Progenitor cell of endocrine pancreas (in vitro differentiated cells): ENCODE results near the gene ATN1. TPM values are rescaled to one million over a fixed set of nuclear protein-coding genes. Genes with fewer than 3 reads are reported as not detected.
A peak's percentile ranks its signal among the peaks of the same experiment; 100 is the strongest.
"Not testable (repeated sequence)": the region's sequence is repeated elsewhere in the genome, so short reads cannot be mapped to it uniquely, and the experiment has no call there.

Experiments used
- DNase-seq: peaks from one replicate; pipeline ENCODE4 v3.0.0; 2021; ENCODE audit warnings: low spot score; ENCODE audit not compliant: unreplicated experiment
- H3K27ac Mint-ChIP-seq: 2 replicates; pipeline ENCODE4 v1.8.0; 2021; ENCODE audit warnings: mild to moderate bottlenecking, moderate library complexity, mixed read lengths
- H3K27me3 Mint-ChIP-seq: 2 replicates; pipeline ENCODE4 v1.8.0; 2021; ENCODE audit warnings: mixed read lengths
- H3K36me3 Mint-ChIP-seq: 2 replicates; pipeline ENCODE4 v1.8.0; 2022; ENCODE audit warnings: mixed read lengths; ENCODE audit not compliant: insufficient read depth
- H3K4me1 Mint-ChIP-seq: 2 replicates; pipeline ENCODE4 v1.8.0; 2021; ENCODE audit warnings: low read depth, mixed read lengths
- H3K4me3 Mint-ChIP-seq: 2 replicates; pipeline ENCODE4 v1.8.0; 2021; ENCODE audit warnings: low read depth, mild to moderate bottlenecking, moderate library complexity, mixed read lengths
- H3K9me3 Mint-ChIP-seq: 2 replicates; pipeline ENCODE4 v1.8.0; 2021; ENCODE audit warnings: low read depth, mixed read lengths
- total RNA-seq: library from RNA; stranded (reverse); gene quantifications from 2 replicates; pipeline ENCODE4 v1.2.1, GENCODE V29; 2021
- TF ChIP-seq, protein P1 (sequence below): fragments of 200-600 bp; sonication (generic); IDR thresholded peaks from one replicate; pipeline ENCODE4 v1.5.0; 2021; ENCODE audit warnings: antibody characterized with exemption, mild to moderate bottlenecking; ENCODE audit not compliant: unreplicated experiment

Gene ATN1
- total RNA-seq, 1 donor from 2014 or later, result 250 TPM

DNA sequence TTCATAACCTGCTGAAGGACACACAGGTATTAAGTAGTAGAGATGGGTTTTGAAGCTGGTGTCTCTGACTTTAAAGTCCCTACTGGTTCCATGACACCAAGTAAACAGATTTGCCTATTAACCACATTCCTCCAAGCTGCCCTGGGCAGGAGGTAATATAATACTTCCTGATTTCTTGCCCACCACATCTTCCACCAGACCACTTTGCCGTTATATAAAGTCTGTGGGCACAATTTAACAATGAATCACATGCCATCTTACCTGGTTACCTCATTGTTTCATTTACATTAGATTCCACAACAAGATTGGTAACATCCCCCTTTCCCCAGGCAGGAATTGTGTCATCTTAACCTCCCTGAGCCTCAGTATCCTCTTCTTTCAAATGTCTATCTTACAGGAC is 24.0 kb upstream of the ATN1 start:
- no peak for DNase-seq
- no peaks in the 10 kb centered on the region for H3K27me3 Mint-ChIP-seq
- TF ChIP-seq, protein P1, sequence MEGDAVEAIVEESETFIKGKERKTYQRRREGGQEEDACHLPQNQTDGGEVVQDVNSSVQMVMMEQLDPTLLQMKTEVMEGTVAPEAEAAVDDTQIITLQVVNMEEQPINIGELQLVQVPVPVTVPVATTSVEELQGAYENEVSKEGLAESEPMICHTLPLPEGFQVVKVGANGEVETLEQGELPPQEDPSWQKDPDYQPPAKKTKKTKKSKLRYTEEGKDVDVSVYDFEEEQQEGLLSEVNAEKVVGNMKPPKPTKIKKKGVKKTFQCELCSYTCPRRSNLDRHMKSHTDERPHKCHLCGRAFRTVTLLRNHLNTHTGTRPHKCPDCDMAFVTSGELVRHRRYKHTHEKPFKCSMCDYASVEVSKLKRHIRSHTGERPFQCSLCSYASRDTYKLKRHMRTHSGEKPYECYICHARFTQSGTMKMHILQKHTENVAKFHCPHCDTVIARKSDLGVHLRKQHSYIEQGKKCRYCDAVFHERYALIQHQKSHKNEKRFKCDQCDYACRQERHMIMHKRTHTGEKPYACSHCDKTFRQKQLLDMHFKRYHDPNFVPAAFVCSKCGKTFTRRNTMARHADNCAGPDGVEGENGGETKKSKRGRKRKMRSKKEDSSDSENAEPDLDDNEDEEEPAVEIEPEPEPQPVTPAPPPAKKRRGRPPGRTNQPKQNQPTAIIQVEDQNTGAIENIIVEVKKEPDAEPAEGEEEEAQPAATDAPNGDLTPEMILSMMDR, result no peak
- H3K4me3 Mint-ChIP-seq, result no peak overlapping the region
- H3K27ac Mint-ChIP-seq, result no peak overlapping the region
- peaks cover 9% of the 10 kb centered on the region for H3K4me1 Mint-ChIP-seq
- no peaks in the 10 kb centered on the region for H3K36me3 Mint-ChIP-seq
- H3K9me3 Mint-ChIP-seq, result no peaks in the 10 kb centered on the region

DNA sequence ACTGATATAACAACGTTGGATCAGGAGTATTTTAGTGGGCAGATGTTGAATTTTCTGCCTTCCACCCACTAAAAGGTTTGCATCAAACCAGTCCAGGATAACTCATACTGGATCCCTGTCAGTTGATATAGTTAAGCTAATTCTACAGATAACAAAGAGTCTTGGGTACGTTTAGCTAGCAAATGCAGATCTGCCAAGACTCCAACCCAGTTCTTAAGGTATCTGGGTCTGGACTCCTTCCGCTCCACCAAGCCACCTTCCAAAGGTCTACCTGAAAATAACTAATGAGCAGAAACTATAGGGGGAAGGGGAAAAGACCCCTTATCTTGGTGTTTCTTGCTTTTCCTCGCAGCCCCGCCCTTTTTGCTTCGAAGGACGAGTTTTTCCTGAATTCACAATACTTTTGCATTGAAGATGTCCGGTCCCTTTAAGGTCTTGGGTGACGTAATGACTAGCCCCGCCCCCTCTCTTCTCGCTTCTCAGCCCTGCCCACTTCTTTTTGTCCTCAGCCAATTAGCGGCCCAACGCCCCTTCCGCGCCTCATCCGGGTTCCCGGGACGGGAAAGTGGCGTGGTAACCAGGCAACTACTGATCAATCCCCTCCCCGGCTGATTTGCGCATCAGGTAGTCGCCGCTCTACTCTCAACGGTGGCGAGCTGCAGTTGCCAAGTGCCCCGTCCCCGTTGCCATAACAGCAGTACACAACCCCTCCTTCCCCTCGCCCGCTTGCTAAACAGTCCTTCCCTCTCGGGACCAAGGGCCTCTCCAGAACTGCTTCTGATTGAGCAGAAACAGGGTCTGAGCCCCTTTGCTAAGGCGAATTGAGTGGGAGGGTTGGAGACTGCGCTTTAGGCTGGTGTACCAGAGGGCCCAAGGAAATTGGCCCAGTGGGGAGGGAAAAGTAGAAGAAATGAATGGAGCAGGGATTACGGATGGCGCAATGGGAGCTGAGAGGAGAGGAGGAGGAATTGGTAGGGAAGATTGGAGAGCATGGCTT is 23.2 kb upstream of the ATN1 start, which contains the start of gene LRRC23:
Gene LRRC23, plus strand, starts transcription at position 543 of the 997 bp plus-strand sequence. CDS start 812 bp downstream, outside the sequence.
- peaks cover 9% of the 10 kb centered on the region for H3K4me1 Mint-ChIP-seq
- no peaks in the 10 kb centered on the region for H3K27me3 Mint-ChIP-seq
- H3K4me3 Mint-ChIP-seq, result no peak within 1 kb of the TSS
- DNase-seq, result peak; percentile 100
- no peak within 1 kb of the TSS for H3K27ac Mint-ChIP-seq
- H3K9me3 Mint-ChIP-seq, result no peaks in the 10 kb centered on the region
- H3K36me3 Mint-ChIP-seq, result no peaks in the 10 kb centered on the region
- TF ChIP-seq, protein P1, result no peak

DNA sequence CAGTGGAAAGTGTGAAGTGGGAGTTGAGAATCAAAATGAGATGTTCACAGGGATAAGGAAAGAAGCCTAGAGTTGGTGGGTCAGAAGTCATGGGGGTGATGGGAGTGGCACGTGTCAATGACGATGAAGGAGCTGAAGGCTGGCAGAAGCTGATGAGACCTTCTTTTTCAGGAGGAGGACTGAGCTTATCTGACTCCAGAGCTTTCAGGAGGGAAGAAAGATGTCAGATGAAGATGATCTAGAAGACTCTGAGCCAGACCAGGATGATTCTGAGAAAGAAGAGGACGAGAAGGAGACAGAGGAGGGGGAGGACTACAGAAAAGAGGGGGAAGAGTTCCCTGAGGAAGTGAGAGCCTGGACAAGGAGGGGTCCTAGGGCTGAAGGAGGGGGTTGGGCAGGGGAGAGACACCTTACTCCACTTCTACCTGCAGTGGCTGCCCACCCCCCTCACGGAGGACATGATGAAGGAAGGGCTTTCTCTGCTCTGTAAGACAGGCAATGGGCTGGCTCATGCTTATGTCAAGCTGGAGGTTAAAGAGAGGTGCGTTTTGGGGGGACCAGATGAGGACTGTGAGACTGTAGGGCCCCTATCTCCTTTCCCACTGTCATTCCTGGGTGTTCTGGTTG is 22.2 kb upstream of the ATN1 start:
- Mint-ChIP-seq H3K27me3 (no peaks in the 10 kb centered on the region), H3K36me3 (no peaks in the 10 kb centered on the region), H3K9me3 (no peaks in the 10 kb centered on the region), H3K27ac (no peak overlapping the region), H3K4me3 (no peak overlapping the region), H3K4me1 (peaks cover 9% of the 10 kb centered on the region)
- DNase-seq, result no peak
- TF ChIP-seq, protein P1, result no peak

DNA sequence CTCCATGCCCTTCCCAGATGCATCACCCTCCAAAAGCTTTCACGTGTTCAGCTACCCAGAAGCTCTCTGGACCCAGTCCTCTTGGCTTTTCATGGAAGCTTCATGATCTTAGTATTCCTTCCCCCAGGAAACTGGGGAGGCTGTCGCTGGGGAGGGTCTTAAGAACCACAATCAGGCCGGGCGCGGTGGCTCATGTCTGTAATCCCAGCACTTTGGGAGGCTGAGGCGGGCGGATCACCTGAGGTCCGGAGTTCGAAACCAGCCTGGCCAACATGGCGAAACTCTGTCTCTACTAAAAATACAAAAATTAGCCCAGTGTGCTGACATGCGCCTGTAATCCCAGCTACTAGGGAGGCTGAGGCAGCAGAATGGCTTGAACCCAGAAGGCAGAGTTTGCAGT is 19.6 kb upstream of the ATN1 start:
- H3K9me3 Mint-ChIP-seq, DNase-seq, H3K27ac Mint-ChIP-seq, H3K36me3 Mint-ChIP-seq, H3K4me1 Mint-ChIP-seq, H3K4me3 Mint-ChIP-seq: not testable (repeated sequence)
- H3K27me3 Mint-ChIP-seq, result peaks cover 14% of the 10 kb centered on the region

DNA sequence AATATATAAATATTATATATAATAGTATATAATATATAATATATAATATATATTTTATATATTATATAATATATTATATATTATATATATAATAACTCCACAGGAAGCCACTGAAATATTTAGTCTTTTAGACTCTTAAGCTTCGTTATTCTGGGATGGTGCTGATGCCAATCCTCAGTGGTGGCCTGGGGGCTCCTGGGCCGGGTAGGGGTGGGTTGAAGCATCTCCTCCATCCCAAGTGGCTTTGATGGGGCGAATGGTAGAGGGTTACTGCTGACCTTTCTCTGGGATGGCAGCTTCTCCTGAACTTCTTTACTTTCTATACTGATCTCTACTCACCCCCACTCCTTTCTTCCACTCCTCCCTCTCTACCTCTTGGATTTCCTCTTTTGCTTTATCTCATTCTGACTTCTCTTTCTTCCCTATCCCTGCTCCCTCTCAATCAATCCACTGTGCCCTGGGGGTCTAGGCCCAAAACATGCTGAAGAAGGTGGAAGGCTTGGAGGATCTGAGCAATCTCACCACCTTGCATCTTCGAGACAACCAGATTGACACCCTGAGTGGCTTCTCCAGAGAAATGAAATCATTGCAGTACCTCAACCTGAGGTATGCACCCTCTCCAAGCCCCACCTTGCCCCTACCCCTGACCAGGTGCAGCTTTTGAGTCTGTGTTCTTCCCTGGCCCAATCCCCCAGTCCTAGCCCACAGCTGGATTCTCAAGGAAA is 18.2 kb upstream of the ATN1 start:
- TF ChIP-seq, protein P1, result no peak
- no peaks in the 10 kb centered on the region for H3K36me3 Mint-ChIP-seq
- no peak for DNase-seq
- H3K27me3 Mint-ChIP-seq, result peaks cover 22% of the 10 kb centered on the region
- H3K4me3 Mint-ChIP-seq, result no peak overlapping the region
- H3K4me1 Mint-ChIP-seq, result peaks cover 9% of the 10 kb centered on the region
- no peaks in the 10 kb centered on the region for H3K9me3 Mint-ChIP-seq
- no peak overlapping the region for H3K27ac Mint-ChIP-seq
